Liver (tissue), 9 donors: ENCODE measurements around the gene RNF149. TPM values are rescaled to one million over a fixed set of nuclear protein-coding genes. Genes with fewer than 3 reads are reported as not detected.
"Not testable (repeated sequence)": the region's sequence is repeated elsewhere in the genome, so short reads cannot be mapped to it uniquely, and the experiment has no call there.

Experiments
- DNase-seq: peaks from one replicate; pipeline ENCODE4 v3.0.0-alpha.2; 2017; ENCODE audit warnings: low spot score
- H3K27ac ChIP-seq, 2 donors: one replicate each; pipeline ENCODE4 v1.7.0; 2013; ENCODE audit warnings: inconsistent platforms in 2 of 2, low read length in 2 of 2, control low read depth in 1 of 2, low read depth in 1 of 2, mild to moderate bottlenecking in 1 of 2
- H3K27me3 ChIP-seq, 4 donors: one replicate each; pipeline versions ENCODE4 v1.6.1 to v1.7.0; 2013; ENCODE audit warnings: low read length in 3 of 4, inconsistent platforms in 1 of 4, mild to moderate bottlenecking in 1 of 4, moderate library complexity in 1 of 4; ENCODE audit not compliant: control insufficient read depth in 4 of 4, insufficient read depth in 4 of 4
- H3K36me3 ChIP-seq, 4 donors: one replicate each; pipeline versions ENCODE4 v1.6.1 to v1.7.0; 2013; ENCODE audit warnings: low read length in 3 of 4, mild to moderate bottlenecking in 3 of 4, low read depth in 1 of 4, moderate library complexity in 1 of 4; ENCODE audit not compliant: control insufficient read depth in 4 of 4, insufficient read depth in 3 of 4
- H3K4me1 ChIP-seq, 4 donors: one replicate each; pipeline versions ENCODE4 v1.6.1 to v1.7.0; 2013; ENCODE audit warnings: low read length in 3 of 4, mild to moderate bottlenecking in 3 of 4, moderate library complexity in 1 of 4; ENCODE audit not compliant: control insufficient read depth in 4 of 4, insufficient read depth in 4 of 4
- H3K4me3 ChIP-seq, 3 donors: one replicate each; pipeline versions ENCODE4 v1.6.1 to v1.7.0; 2013; ENCODE audit warnings: low read length in 3 of 3, control low read depth in 1 of 3, low read depth in 1 of 3, mild to moderate bottlenecking in 1 of 3
- H3K9ac ChIP-seq, 2 donors: one replicate each; pipeline ENCODE4 v1.7.0; 2013; ENCODE audit warnings: low read length in 2 of 2, mild to moderate bottlenecking in 2 of 2, moderate library complexity in 2 of 2, control low read depth in 1 of 2, low read depth in 1 of 2
- H3K9me3 ChIP-seq, 4 donors: one replicate each; pipeline versions ENCODE4 v1.6.1 to v1.7.0; 2013; ENCODE audit warnings: low read length in 3 of 4; ENCODE audit not compliant: control insufficient read depth in 4 of 4
- EGR1 ChIP-seq, 2 donors: IDR thresholded peaks; 2 replicates each; pipeline ENCODE4 v1.6.1; 2016 to 2018; ENCODE audit warnings: antibody characterized with exemption in 2 of 2, low read depth in 2 of 2
- FOXA1 ChIP-seq: IDR thresholded peaks from 2 replicates; pipeline ENCODE4 v1.6.1; 2016; ENCODE audit warnings: antibody characterized with exemption
- FOXA2 ChIP-seq: IDR thresholded peaks from 2 replicates; pipeline ENCODE4 v1.6.1; 2016; ENCODE audit warnings: antibody characterized with exemption
- GABPA ChIP-seq, 2 donors: IDR thresholded peaks in 1 of 2; conservative IDR thresholded peaks in 1 of 2; 2 replicates each; pipeline ENCODE4 v1.6.1; 2016; ENCODE audit warnings: antibody characterized with exemption in 2 of 2, mild to moderate bottlenecking in 1 of 2, moderate library complexity in 1 of 2
- HNF4A ChIP-seq, 2 donors: conservative IDR thresholded peaks; 2 replicates each; pipeline ENCODE4 v1.6.1; 2016; ENCODE audit warnings: antibody characterized with exemption in 2 of 2, mild to moderate bottlenecking in 2 of 2
- HNF4G ChIP-seq: IDR thresholded peaks from 2 replicates; pipeline ENCODE4 v1.6.1; 2016; ENCODE audit warnings: antibody characterized with exemption
- JUND ChIP-seq, 2 donors: IDR thresholded peaks; 2 replicates each; pipeline ENCODE4 v1.6.1; 2016; ENCODE audit warnings: antibody characterized with exemption in 2 of 2
- MAX ChIP-seq: IDR thresholded peaks from 2 replicates; pipeline ENCODE4 v1.6.1; 2016; ENCODE audit warnings: antibody characterized with exemption
- NR2F2 ChIP-seq: IDR thresholded peaks from 2 replicates; pipeline ENCODE4 v1.6.1; 2016; ENCODE audit warnings: antibody characterized with exemption
- RAD21 ChIP-seq, 2 donors: IDR thresholded peaks; 2 replicates each; pipeline ENCODE4 v1.6.1; 2016; ENCODE audit warnings: antibody characterized with exemption in 2 of 2, mild to moderate bottlenecking in 2 of 2
- REST ChIP-seq: IDR thresholded peaks from 2 replicates; pipeline ENCODE4 v1.6.1; 2016; ENCODE audit warnings: antibody characterized with exemption, mild to moderate bottlenecking
- RXRA ChIP-seq, 2 donors: IDR thresholded peaks; 2 replicates each; pipeline ENCODE4 v1.6.1; 2017 to 2018; ENCODE audit warnings: antibody characterized with exemption in 2 of 2, mild to moderate bottlenecking in 1 of 2
- SP1 ChIP-seq: IDR thresholded peaks from 2 replicates; pipeline ENCODE4 v1.6.1; 2018; ENCODE audit warnings: antibody characterized with exemption, mild to moderate bottlenecking
- TAF1 ChIP-seq: conservative IDR thresholded peaks from 2 replicates; pipeline ENCODE4 v1.6.1; 2016; ENCODE audit warnings: antibody characterized with exemption, mild to moderate bottlenecking
- YY1 ChIP-seq: IDR thresholded peaks from 2 replicates; pipeline ENCODE4 v1.6.1; 2016; ENCODE audit warnings: antibody characterized with exemption, mild to moderate bottlenecking
- ZBTB33 ChIP-seq: IDR thresholded peaks from 2 replicates; pipeline ENCODE4 v1.6.1; 2016; ENCODE audit warnings: antibody characterized with exemption
- WGBS: extraction: QIAGEN DNeasy Blood & Tissue Kit; methylation state at CpG from one replicate; pipeline ENCODE4 v1.1.7; 2013; 5-methylcytosine and 5-hydroxymethylcytosine counted together
- polyA plus RNA-seq, 2 donors: library from polyadenylated mRNA; stranded (reverse) in 1 of 2; unstranded in 1 of 2; fragments of 200-250 nt in 1 of 2; fragments of >200 nt in 1 of 2; fragmentation: Nextera tagmentation in 1 of 2; extraction: Ambion mirVana in 1 of 2; gene quantifications; one replicate each; pipeline versions ENCODE4 v1.2.1 to v1.2.3, GENCODE V29; 2013 to 2015
- total RNA-seq, 2 donors: library from RNA; depleted of rRNA; stranded (reverse); fragments of >200 nt; gene quantifications; one replicate each; pipeline ENCODE4 v1.2.3, GENCODE V29; 2014
- TF ChIP-seq, protein P1 (sequence below): IDR thresholded peaks from 2 replicates; pipeline ENCODE4 v1.6.1; 2016; ENCODE audit warnings: antibody characterized with exemption
- TF ChIP-seq, protein P2 (sequence below): fragments of 150-350 bp; IDR thresholded peaks from 2 replicates; pipeline ENCODE4 v1.5.1; 2017; ENCODE audit warnings: improper control_type of control experiment, low read depth, low read length; ENCODE audit not compliant: missing input control
- donor health status: healthy.
- donor health status: healthy.
- donor health status: healthy.
- donor health status: healthy.
- donor health status: healthy.

RNF149 gene
- total and polyA plus RNA-seq, 4 donors = 14.1 to 54.7 (median 29.1) TPM

- H3K4me3 ChIP-seq = no peak overlapping the region
- no peak overlapping the region for H3K9ac ChIP-seq
- H3K4me1 ChIP-seq = no peaks in the 10 kb centered on the region
- H3K9me3 ChIP-seq = no peaks in the 10 kb centered on the region
- no peak for DNase-seq
- no peaks in the 10 kb centered on the region for H3K36me3 ChIP-seq
- H3K27me3 ChIP-seq = no peaks in the 10 kb centered on the region
- TF ChIP-seq SP1 = no peak
- no peak for TF ChIP-seq ZBTB33
- no peak for TF ChIP-seq NR2F2
- TF ChIP-seq, protein P1, sequence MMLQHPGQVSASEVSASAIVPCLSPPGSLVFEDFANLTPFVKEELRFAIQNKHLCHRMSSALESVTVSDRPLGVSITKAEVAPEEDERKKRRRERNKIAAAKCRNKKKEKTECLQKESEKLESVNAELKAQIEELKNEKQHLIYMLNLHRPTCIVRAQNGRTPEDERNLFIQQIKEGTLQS = no peak
- TF ChIP-seq REST = no peak
- TF ChIP-seq YY1 = no peak
- TF ChIP-seq TAF1 = no peak
- no peak for TF ChIP-seq HNF4G
- no peak for TF ChIP-seq JUND (IDR thresholded peaks at IDR 0.05)
- no peak for TF ChIP-seq MAX
- TF ChIP-seq RXRA (IDR thresholded peaks at IDR 0.05) = no peak
- no peak for TF ChIP-seq EGR1 (IDR thresholded peaks at IDR 0.05; ENCODE audit: low read depth in 2 of 2)
- no peak for TF ChIP-seq RAD21 (IDR thresholded peaks at IDR 0.05)
- no peak for TF ChIP-seq FOXA1
- TF ChIP-seq HNF4A (conservative IDR thresholded peaks at IDR 0.05) = no peak
- no peak for TF ChIP-seq FOXA2
- TF ChIP-seq, protein P2, sequence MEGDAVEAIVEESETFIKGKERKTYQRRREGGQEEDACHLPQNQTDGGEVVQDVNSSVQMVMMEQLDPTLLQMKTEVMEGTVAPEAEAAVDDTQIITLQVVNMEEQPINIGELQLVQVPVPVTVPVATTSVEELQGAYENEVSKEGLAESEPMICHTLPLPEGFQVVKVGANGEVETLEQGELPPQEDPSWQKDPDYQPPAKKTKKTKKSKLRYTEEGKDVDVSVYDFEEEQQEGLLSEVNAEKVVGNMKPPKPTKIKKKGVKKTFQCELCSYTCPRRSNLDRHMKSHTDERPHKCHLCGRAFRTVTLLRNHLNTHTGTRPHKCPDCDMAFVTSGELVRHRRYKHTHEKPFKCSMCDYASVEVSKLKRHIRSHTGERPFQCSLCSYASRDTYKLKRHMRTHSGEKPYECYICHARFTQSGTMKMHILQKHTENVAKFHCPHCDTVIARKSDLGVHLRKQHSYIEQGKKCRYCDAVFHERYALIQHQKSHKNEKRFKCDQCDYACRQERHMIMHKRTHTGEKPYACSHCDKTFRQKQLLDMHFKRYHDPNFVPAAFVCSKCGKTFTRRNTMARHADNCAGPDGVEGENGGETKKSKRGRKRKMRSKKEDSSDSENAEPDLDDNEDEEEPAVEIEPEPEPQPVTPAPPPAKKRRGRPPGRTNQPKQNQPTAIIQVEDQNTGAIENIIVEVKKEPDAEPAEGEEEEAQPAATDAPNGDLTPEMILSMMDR = no peak
- no peak for TF ChIP-seq GABPA (IDR thresholded peaks at IDR 0.05 in 1 of 2, conservative IDR thresholded peaks at IDR 0.05 in 1 of 2)
- WGBS = 89% methylated on average over 21 of the region's 21 CpGs
- H3K27ac ChIP-seq = no peak overlapping the region
Measured at GRCh38 chr2:101354420-101355311, 46.2 kb upstream of the RNF149 start.

DNA sequence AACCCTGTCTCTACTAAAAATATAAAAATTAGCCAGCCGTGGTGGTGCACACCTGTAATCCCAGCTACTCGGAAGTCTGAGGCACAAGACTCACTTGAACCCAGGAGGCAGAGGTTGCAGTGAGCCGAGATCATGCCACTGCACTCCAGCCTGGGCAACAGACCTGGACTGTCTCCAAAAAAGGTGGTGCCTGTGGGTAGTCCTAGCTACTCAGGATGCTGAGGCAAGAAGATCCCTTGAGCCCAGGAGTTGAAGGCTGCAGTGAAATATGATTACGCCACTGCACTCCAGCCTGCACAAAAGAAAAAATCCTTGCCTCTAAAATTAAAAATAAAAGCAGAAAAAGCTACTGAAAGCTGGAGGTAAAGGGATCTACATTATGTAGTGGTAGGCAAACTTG is 44.1 kb upstream of the RNF149 start:
- 85% methylated on average over 4 of the region's 4 CpGs for WGBS
- H3K27ac ChIP-seq, DNase-seq, H3K4me3 ChIP-seq, H3K4me1 ChIP-seq, H3K36me3 ChIP-seq, H3K9me3 ChIP-seq, H3K9ac ChIP-seq, H3K27me3 ChIP-seq: not testable (repeated sequence)
